GM12878 (cell line): ENCODE results near the gene FAM9B. TPM values are rescaled to one million over a fixed set of nuclear protein-coding genes. Genes with fewer than 3 reads are reported as not detected.

Experiments
- ATAC-seq: fragments of 200-7000 bp; cut with Tn5 transposase; 3 replicates; pipeline ENCODE4 v1.9.1; 2020; ENCODE audit warnings: mild to moderate bottlenecking, moderate library complexity
- BruUV-seq: library from RNA; stranded (reverse); fragments of 400-500 nt; replicated peaks from 2 replicates; lab custom pipeline; 2021; lab: Mats Ljungman, UMichigan
- CTCF ChIA-PET: fragments of 300-600 bp; sonication (Branson Sonifier 250); formaldehyde crosslinking; extraction: SDS; loops from one replicate; lab custom pipeline; 2021; ENCODE audit warnings: inconsistent platforms; lab: Yijun Ruan, JAX
- POLR2A ChIA-PET: fragments of 350-600 bp; formaldehyde crosslinking; extraction: SDS; loops from one replicate; lab custom pipeline; 2021; ENCODE audit warnings: inconsistent platforms; lab: Charles Lee
- RAD21 ChIA-PET: fragments of 300-600 bp; sonication (Branson Sonifier 250); formaldehyde crosslinking; loops from one replicate; lab custom pipeline; 2023; ENCODE audit warnings: antibody characterized with exemption; ENCODE audit not compliant: unreplicated experiment; lab: Charles Lee
- SMC1A ChIA-PET: fragments of 300-600 bp; sonication (Branson Sonifier 250); formaldehyde crosslinking; loops from one replicate; lab custom pipeline; 2023; ENCODE audit not compliant: unreplicated experiment, uncharacterized antibody; lab: Charles Lee
- DNase-seq: peaks from one replicate; pipeline ENCODE4 v3.0.0-alpha.2; 2011; ENCODE audit warnings: low read depth, low spot score
- FAIRE-seq: peaks from 3 replicates; lab custom pipeline; 2011; peaks lifted over from hg19 to GRCh38; lab: Jason Lieb, UNC
- H2AFZ ChIP-seq: 2 replicates; pipeline ENCODE4 v1.6.0; 2011; ENCODE audit warnings: low read depth, low read length, control low read depth; ENCODE audit not compliant: control insufficient read depth
- H3K27ac ChIP-seq: 2 replicates; pipeline ENCODE4 v1.5.1; 2011; ENCODE audit warnings: control low read depth; ENCODE audit not compliant: control insufficient read depth, insufficient read depth
- H3K27me3 ChIP-seq, 2 experiments: replicated peaks in 1 of 2; 2 replicates each; pipeline versions ENCODE4 v1.6.0 to v1.6.1; 2011; ENCODE audit warnings: low read length in 1 of 2; ENCODE audit not compliant: control insufficient read depth in 2 of 2, insufficient read depth in 2 of 2
- H3K36me3 ChIP-seq, 2 experiments: 2 replicates each; pipeline ENCODE4 v1.5.1; 2011; ENCODE audit warnings: low read length in 1 of 2; ENCODE audit not compliant: control insufficient read depth in 2 of 2, insufficient read depth in 2 of 2
- H3K4me1 ChIP-seq: 2 replicates; pipeline ENCODE4 v1.6.1; 2011; ENCODE audit warnings: mild to moderate bottlenecking, low read length, moderate library complexity, mixed read lengths; ENCODE audit not compliant: control insufficient read depth, insufficient read depth
- H3K4me2 ChIP-seq: 2 replicates; pipeline ENCODE4 v1.6.0; 2011; ENCODE audit warnings: control low read depth; ENCODE audit not compliant: control insufficient read depth, insufficient read depth
- H3K4me3 ChIP-seq: fragments of 200-600 bp; sonication (generic); 2 replicates; pipeline ENCODE4 v1.5.1; 2016
- H3K79me2 ChIP-seq: 2 replicates; pipeline ENCODE4 v1.6.0; 2011; ENCODE audit warnings: low read length; ENCODE audit not compliant: control insufficient read depth, insufficient read depth
- H3K9ac ChIP-seq: 2 replicates; pipeline ENCODE4 v1.8.0; 2011; ENCODE audit warnings: low read length, control low read depth, mixed read lengths; ENCODE audit not compliant: control insufficient read depth, insufficient read depth
- H3K9me3 ChIP-seq: replicated peaks from 3 replicates; pipeline ENCODE4 v1.5.1; 2011; ENCODE audit warnings: mild to moderate bottlenecking, low read length; ENCODE audit not compliant: control insufficient read depth, insufficient read depth
- H4K20me1 ChIP-seq: 2 replicates; pipeline ENCODE4 v1.6.0; 2011; ENCODE audit not compliant: control insufficient read depth, insufficient read depth
- CHD1 ChIP-seq: IDR thresholded peaks from 2 replicates; pipeline ENCODE4 v1.6.1; 2012; ENCODE audit warnings: low read depth, low read length, improper control_type of control experiment
- E2F4 ChIP-seq: IDR thresholded peaks from 2 replicates; pipeline ENCODE4 v1.6.1; 2012; ENCODE audit warnings: low read depth, low read length, improper control_type of control experiment
- ETV6 ChIP-seq, 2 experiments: fragments of 450-650 bp in 1 of 2; IDR thresholded peaks in 1 of 2; conservative IDR thresholded peaks in 1 of 2; 2 replicates each; pipeline ENCODE4 v1.6.1; 2014; ENCODE audit warnings: antibody characterized with exemption in 1 of 2, borderline replicate concordance in 1 of 2, low read depth in 1 of 2, mild to moderate bottlenecking in 1 of 2, moderate library complexity in 1 of 2
- IRF4 ChIP-seq: IDR thresholded peaks from 2 replicates; pipeline ENCODE4 v1.6.1; 2011; ENCODE audit warnings: low read depth, low read length
- KDM1A ChIP-seq: fragments of 200-600 bp; sonication (generic); IDR thresholded peaks from 2 replicates; pipeline ENCODE4 v1.6.1; 2016; ENCODE audit warnings: borderline replicate concordance
- MTA3 ChIP-seq: IDR thresholded peaks from 2 replicates; pipeline ENCODE4 v1.6.1; 2012; ENCODE audit warnings: low read length, inconsistent platforms, borderline replicate concordance
- RAD51 ChIP-seq: fragments of 450-650 bp; IDR thresholded peaks from 2 replicates; pipeline ENCODE4 v1.6.1; 2016; ENCODE audit warnings: moderate library complexity, mild to moderate bottlenecking, inconsistent platforms
- REST ChIP-seq: IDR thresholded peaks from 2 replicates; pipeline ENCODE4 v1.6.1; 2012; ENCODE audit warnings: mild to moderate bottlenecking, low read depth, low read length
- RFX5 ChIP-seq: IDR thresholded peaks from 2 replicates; pipeline ENCODE4 v1.6.1; 2011; ENCODE audit warnings: low read depth, low read length, improper control_type of control experiment
- SREBF1 ChIP-seq: IDR thresholded peaks from 2 replicates; pipeline ENCODE4 v1.6.1; 2012; ENCODE audit warnings: mild to moderate bottlenecking, low read length
- SUPT20H ChIP-seq: IDR thresholded peaks from 2 replicates; pipeline ENCODE4 v1.6.1; 2011; ENCODE audit warnings: low read depth, mild to moderate bottlenecking, low read length, moderate library complexity, borderline replicate concordance; ENCODE audit not compliant: control insufficient read depth
- TARDBP ChIP-seq: IDR thresholded peaks from 2 replicates; pipeline ENCODE4 v1.6.1; 2016; ENCODE audit warnings: borderline replicate concordance
- WGBS: methylation state at CpG from one replicate; pipeline ENCODE4 v1.1.6; 2016; ENCODE audit warnings: low lambda C conversion rate; ENCODE audit not compliant: insufficient replicate concordance, insufficient coverage; ENCODE audit errors: missing lambda C conversion rate; 5-methylcytosine and 5-hydroxymethylcytosine counted together
- in situ Hi-C: fragments of 300-500 bp; cut with MboI; formaldehyde crosslinking; loops from 9 replicates; pipeline ENCODE4 v1.14.3; 2018; ENCODE audit warnings: mixed read lengths
- intact Hi-C: fragments of 100-400 bp; cut with micrococcal nuclease; formaldehyde crosslinking; loops from one replicate; pipeline ENCODE4 v1.14.2; 2022; ENCODE audit not compliant: unreplicated experiment
- polyA plus RNA-seq, 11 experiments: library from polyadenylated mRNA; depleted of rRNA in 4 of 11; unstranded in 6 of 11; stranded (reverse) in 5 of 11; fragments of >200 nt; fragmentation: Nextera tagmentation in 4 of 11; fragmentation: Illumina TruSeq in 1 of 11; extraction: Ambion mirVana in 4 of 11; extraction: Trizol in 1 of 11; gene quantifications; 1 replicate in 1 of 11; 2 replicates in 10 of 11; pipeline versions ENCODE4 v1.2.1 to v1.2.3, GENCODE V29; 2011 to 2016; ENCODE audit warnings: inconsistent platforms in 2 of 11, missing spikeins in 2 of 11, low read depth in 1 of 11
- total RNA-seq, 4 experiments: library from RNA; depleted of rRNA in 3 of 4; stranded (reverse); fragments of >200 nt in 3 of 4; fragmentation: Illumina TruSeq in 1 of 4; extraction: Trizol in 1 of 4; gene quantifications; 2 replicates each; pipeline versions ENCODE4 v1.2.1 to v1.2.3, GENCODE V29; 2013 to 2021

Gene FAM9B
- total and polyA plus RNA-seq, 10 of the 15 experiments (the other 5 are each of a cell fraction or from before 2014, with no cell fraction given): not detected

- no peaks in the 10 kb centered on the region for H4K20me1 ChIP-seq
- TF ChIP-seq CHD1 (no peak), IRF4 (no peak), ETV6 (conservative IDR thresholded peaks at IDR 0.05 in 1 of 2, IDR thresholded peaks at IDR 0.05 in 1 of 2; ENCODE audit: borderline replicate concordance in 1 of 2, low read depth in 1 of 2) (no peak), E2F4 (no peak), SUPT20H (no peak), RFX5 (no peak), RAD51 (no peak), MTA3 (no peak), KDM1A (no peak), SREBF1 (no peak), REST (no peak), TARDBP (no peak)
- CTCF ChIA-PET: no interaction called here
- H3K9me3 ChIP-seq: no peaks in the 10 kb centered on the region
- no peaks in the 10 kb centered on the region for H3K4me1 ChIP-seq
- H3K27ac ChIP-seq: no peak overlapping the region
- RAD21 ChIA-PET: no interaction called here
- 20% methylated on average over 2 of the region's 2 CpGs for WGBS
- DNase-seq (no peak), ATAC-seq (no peak), FAIRE-seq (no peak)
- no peak overlapping the region for H3K4me2 ChIP-seq
- BruUV-seq: no TSS peak
- no peaks in the 10 kb centered on the region for H3K27me3 ChIP-seq
- H3K4me3 ChIP-seq: no peak overlapping the region
- SMC1A ChIA-PET: no interaction called here
- in situ Hi-C loops: no loop called here
- no peaks in the 10 kb centered on the region for H3K79me2 ChIP-seq
- H2AFZ ChIP-seq: no peak overlapping the region
- intact Hi-C loops: no loop called here
- no peak overlapping the region for H3K9ac ChIP-seq
- no peaks in the 10 kb centered on the region for H3K36me3 ChIP-seq
- POLR2A ChIA-PET: no interaction called here
These were observed 47.3 kb upstream of the FAM9B start for GRCh38 chrX:9081271-9081670.
